Measurements from ENCODE around the gene TYW1B.
A peak's percentile ranks its signal among the peaks of the same experiment; 100 is the strongest.
"Not testable (repeated sequence)": the region's sequence is repeated elsewhere in the genome, so short reads cannot be mapped to it uniquely, and the experiment has no call there.

The TYW1B gene

DNA sequence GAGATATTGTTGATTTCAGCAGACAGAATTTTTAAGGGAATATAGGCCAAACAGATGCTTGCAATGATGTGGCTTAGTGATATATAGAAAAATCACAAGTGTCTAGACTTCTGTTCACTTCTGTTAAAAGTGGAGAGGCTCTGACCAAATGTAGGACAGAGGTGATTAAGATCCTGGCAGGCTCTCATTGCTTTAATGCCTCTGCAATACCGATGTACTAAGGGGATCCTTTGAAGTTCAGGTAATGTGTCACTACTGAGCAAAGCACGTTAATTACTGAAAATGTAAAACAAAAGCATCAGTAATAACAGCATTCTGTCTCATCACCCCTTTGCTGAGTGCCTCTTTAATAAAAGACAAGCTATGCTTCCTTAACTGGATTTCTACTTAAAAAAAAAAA lies 131.4 kb downstream of the TYW1B start:
- DNase-seq = not testable (repeated sequence)

DNA sequence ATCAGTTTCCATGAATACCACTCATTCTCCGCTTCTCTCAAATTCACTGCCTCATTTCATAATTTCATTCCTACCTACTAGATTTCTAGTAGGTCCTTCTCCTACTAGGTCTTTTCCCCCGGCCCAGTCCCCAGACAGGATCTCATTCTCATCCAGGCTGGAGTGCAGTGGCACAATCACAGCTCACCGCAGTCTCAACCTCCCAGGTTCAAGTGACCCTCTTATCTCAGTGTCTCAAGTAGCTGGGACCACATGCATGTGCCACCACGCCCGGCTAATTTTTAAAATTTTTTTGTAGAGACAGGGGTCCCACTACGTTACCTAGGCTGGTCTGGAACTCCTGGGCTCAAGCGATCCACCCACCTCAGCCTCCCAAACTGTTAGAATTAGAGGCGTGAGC lies 132.5 kb downstream of the TYW1B start:
- DNase-seq = not testable (repeated sequence)

DNA sequence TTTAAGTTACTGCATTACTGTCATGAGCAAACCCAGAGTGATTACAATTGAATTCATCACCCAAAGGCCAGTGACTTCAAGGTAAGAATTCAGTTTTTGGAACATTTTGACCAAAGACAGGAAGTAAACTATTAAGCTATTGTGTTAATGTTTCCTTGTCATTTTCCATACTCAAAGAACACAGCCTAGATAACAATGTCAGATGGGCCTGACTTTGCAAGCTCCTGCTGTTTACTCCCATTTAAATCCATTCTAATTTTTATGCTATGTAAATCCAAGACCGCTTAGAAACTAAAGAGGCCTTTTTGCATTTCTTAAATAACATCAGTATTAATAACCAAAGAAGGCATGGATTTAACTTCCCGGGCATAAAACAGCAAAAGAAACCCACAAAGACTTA lies 136.6 kb downstream of the TYW1B start:
- not testable (repeated sequence) for DNase-seq

DNA sequence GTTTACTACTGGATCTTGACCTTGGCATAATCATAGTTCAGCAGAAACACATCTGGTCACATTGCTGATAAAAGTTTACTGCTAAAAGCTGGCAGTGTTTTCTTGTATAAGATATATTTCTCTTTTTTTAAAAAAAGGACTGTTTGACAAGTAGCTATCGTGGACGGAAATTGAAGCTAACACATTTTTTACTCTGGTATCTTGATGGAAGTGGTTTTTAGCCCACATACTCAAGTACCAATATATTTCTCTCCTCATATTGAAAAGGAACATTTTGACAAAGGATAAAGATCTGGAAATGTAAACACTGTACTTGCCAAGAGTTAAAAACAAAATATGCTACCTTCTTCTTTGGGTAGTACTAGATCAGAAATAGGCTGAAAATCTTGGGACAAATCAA lies 137.8 kb downstream of the TYW1B start:
- DNase-seq = not testable (repeated sequence)

DNA sequence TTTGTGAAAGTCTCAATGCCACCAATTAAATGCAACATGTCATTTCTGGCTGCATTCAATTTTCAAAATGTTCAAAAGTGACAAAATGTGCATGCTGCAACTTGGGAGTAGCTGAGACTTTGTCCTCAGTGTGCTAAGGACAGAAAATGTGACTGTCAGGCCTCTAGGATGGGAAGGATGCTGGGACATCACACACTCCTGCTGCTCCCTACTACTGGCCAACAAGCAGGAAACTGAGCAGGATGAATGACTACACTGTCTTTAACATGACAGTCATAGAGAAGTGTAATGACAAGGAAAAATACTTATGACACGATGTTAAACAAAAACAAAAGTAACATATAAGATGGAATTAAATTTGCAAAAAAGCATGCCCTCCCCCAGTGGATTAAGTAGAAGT lies 138.7 kb downstream of the TYW1B start:
- not testable (repeated sequence) for DNase-seq

DNA sequence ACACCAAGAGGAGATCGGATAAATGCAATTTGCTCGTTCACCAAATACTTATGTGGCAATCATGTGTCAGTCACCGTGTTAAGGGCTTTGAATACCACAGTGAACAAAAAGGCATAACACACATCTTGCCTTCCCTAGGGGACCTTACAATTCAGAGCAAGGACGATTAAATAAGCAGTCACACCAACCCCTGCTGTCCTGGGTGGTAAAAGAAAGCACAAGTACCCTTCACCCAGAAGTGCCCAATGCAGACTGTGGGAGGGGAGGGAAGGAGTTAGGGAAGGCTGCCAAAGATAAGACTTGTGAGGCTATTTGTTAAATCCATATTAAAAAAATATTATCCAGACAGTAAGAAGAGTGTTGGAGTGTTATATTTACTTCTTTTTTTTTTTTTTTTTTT lies 146.8 kb downstream of the TYW1B start:
- DNase-seq = not testable (repeated sequence)

DNA sequence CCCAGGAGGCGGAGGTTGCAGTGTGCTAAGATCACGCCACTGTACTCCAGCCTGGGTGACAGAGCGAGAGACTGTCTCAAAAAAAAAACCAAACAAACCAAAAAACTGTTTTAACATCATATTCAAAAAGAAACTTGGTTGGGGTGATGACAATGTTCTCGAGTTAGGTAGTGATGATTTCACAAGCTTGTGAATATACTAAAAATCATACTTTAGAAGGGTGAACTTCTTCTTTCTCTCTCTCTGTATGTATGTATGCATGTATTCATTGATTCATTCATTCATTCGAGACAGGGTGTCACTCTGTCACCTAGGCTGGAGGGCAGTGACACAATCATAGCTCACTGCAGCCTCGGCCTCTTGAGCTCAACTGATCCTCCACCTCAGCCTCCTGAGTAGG lies 151.1 kb downstream of the TYW1B start:
- not testable (repeated sequence) for DNase-seq

DNA sequence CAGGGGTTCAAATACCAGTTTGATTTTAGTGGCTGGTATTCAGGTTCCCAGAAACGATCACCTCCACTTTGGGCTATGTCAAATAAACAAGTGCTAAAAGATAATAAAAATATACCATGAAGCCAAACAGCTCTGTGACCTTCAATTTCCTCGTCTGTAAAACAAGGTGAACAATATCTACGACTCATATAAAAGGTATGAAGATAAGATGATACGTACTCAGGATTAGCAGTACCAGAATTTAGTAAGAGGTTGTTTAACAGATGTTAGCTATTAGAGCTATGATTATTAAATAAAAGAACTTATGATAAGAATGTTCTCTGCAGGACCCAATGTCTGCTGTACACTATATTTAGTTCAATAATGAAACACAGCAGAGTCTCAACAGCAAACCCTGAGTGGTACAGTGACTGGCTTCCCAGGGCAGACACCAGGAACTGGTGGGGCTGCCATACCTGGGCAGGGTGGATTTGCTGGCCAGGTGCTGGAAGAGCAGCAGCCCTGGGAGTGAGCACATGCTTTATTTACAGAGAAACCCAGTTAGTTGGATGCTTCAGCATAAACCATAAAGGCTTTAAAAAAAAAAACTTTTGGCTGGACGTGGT lies 151.8 kb downstream of the TYW1B start:
- not testable (repeated sequence) for DNase-seq

DNA sequence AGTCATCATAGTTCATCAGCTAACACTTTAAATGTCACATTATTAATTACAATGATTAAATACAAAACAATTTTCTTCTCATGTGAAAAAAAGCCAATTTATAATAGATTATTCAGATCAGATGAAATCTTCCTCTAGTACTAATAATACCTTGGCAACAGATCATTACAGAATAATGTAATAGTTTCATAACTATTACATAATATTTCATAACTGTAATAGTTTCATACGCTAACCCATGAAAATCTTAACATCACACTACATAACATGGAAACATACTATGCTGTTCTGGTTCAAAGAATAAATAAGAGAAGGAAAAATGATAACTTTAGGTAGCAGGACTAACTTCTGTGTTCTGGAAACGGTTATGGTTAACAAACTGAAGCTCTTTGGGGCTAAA lies 152.3 kb downstream of the TYW1B start:
- peak in 1 of 2 donors; percentile 8 for DNase-seq

DNA sequence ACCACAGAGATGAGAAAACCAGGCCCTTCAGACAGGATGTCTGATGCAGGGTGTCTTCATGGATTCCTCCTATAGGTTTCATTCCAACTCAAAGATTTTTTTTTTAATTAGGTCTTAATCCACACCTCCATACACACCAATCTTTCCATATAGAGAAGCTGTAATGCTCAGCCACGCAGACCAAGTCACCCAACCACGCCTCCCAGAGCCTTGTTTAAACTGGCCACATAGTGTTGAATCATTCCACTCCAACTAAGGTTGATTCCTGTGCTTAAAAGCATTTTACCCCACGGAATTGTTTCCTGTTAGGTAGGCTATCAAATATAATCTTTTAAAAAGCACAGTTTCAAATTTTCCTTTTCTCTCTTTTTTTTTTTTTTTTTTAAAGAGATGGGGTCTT lies 153.6 kb downstream of the TYW1B start:
- DNase-seq = no peak

DNA sequence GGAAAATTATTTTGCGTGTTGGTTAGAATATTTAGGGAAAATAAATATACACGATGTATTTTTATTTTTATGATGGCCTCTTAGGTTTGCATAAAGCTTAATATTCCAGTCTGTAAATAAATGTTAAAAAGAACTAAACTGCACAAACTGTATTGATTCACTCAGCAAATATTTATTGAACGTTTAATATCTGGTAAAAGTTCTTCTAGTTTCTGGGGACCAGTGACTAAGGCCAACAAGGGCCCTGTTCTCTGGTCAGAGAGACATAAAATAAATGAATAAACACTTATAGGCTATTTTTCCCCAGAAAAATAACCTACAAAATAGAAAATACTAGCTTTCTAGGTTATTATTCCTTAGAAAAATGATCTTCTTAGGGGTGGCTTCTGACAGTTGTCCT lies 157.2 kb downstream of the TYW1B start:
- DNase-seq = not testable (repeated sequence)

DNA sequence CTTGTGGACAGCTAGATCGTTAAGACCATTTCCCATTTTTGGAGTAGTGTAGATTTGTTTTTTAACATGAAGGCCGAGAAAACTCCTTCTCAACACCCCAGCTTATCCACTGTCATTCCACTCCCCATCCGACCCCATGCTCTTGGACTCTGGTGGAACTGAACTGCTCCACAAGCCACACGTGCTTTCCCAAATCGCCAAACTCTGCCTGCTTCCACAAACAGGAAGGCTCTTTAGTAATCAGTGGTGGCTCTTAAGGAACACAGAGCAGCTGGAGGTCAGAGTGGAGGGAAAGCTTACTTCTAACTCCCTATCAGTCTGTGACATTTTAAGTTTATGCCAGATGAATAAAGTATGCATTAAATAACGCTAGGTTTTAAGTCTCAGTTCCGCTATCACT lies 159.6 kb downstream of the TYW1B start:
- not testable (repeated sequence) for DNase-seq

DNA sequence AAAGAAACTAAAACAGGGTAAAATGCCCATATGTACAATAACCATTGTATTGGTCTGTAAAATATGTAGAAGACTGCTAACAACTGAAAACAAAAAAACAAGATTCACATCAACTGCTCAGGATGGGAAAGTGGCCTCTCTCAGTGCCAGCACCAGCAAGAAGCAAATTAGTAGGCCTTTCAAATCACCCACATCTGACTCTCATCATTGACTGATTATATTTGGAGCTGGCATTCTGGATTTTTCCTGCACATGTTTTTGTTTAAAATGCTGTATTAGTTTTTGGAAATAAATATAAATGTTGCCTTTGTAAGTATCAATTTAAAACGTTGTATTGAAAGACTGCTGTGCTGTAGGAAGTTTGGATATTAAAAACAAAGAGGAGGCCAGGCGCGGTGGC lies 161.0 kb downstream of the TYW1B start:
- not testable (repeated sequence) for DNase-seq

DNA sequence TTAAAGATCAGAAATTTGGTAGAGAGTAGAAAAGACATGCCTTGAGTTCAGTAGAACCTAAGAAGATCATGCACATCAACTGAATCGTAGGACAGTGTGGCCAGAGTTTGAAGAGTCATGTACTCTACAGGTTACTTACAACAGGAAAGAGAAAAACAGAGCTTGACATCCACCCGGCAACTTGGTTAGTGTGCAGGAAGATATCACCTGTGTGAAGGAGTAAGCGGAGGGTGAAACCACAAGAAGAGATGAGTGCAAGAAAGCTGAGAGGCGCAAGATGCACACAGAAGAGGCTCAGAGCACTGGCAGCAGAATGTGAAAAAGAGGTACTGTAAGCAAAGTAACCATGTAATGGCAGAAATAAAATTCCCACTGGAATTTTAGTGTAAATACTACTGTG lies 179.4 kb downstream of the TYW1B start:
- DNase-seq = not testable (repeated sequence)

DNA sequence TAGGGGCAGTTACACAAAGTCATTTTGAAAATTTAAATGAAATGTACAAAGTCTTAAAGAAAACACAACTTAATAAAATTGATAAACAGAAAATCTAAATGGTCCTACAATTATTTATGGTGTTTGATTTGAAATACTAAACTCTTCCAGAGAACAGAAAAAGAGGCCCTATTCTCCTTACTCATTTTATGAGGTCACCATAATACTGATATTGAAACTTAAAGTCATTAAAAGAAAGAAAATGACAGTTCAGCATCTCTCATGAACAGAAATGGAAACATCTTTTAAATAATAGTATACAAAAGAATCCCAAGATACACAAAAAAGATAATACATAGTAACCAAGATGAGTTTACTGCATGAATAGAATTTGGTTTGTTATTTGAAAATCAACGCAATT lies 184.3 kb downstream of the TYW1B start:
- DNase-seq = not testable (repeated sequence)

DNA sequence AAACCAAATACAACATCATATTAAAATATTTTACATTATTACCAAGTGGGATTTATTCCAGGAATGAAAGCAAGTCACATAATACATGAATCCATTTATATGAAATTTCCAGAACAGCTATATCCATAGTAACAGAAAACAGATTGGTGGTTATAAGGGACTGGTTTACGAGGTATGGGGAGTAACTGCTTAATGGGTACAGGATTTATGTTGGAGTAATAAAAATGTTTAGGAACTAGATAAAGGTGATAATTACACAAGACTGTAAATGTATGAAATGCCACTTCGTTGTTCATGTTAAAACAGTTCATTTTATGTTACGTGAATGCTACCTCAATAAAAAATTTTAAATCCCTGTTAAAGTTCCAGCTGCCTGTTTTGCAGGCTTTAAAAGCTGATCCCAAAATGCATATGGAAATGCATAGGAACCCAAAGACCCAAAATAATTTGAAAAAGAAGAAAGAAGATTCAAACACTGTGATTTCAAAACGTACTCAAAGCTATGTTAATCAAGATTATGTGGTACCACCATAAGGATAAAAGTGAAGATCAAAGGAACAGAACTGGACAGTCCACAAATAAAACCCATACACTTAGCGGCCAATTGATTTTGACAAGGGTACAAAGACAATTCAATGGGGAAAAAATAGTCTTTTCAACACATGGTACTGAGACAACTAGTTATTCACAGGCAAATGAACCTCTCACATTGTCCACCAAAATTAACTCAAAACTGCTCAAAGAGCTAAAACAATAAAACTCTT lies 186.3 kb downstream of the TYW1B start:
- DNase-seq = not testable (repeated sequence)

DNA sequence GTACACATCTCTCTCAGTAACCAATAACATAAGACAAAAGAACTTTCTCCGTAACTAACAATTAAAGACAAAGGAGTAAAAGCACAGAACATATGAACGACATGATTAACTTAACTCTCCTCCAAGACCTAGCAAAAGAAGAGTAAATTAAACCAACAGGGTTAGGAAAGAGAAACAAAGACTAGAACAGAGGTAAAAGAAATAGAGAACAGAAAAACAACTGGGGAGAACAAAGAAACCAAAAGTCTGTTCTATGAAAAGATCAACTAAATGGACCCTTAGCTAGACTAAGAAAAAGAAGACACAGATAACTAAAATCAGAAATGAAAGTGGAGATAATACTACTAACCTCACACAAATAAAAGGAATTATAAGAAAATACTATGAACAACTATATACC lies 187.3 kb downstream of the TYW1B start:
- DNase-seq = not testable (repeated sequence)

DNA sequence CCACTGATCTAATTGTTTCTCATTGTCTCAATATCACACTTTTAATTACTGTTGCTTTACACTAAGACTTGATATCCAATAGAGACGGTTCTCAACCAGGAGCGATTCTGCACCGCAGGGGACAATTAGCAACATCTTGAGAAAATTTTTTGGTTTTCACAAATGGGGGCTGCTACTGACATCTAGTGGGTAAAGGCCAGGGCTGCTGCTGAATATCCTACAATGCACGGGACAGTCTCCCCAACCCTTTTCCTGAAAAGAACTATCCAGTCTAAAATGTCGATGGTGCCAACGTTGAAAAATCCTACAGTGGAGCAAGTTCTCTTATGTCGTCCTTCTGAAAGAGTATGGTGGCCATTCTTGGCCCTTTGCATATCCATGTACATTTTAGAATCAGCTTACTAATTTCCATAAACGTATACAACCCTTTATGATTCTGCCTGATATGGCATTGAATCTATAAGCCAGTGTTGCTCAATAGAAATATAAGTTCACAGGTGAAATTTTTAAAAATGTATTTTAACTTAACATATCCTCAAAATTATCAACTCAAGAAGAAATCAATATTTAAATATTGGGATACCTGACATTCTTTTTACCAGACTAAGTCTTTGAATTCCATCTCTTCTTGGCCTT lies 192.6 kb downstream of the TYW1B start:
- not testable (repeated sequence) for DNase-seq

DNA sequence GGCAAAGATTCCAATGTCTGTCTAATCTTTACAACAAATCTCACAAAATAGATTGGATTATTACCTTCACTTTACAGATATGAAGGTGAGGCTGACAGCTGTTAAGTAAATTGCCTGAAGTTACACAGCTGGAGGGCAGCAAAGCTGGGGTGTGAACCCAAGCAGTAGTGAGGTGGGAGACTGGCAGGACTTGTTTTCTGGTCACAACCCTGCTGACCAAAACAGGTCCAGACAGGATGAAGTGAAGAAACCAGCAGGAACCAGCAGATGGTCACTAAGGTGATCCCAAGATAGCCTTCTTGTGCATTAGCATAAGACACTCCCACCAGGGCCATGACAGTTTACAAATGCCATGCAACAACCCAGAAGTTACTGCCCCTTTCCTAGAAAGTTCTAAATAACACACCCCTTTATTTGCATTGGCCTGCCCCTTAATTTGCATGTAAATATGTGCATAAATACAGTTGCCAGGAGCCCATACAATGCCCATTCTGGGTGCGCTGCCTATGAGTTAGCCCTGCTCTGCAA lies 195.2 kb downstream of the TYW1B start:
- not testable (repeated sequence) for DNase-seq

DNA sequence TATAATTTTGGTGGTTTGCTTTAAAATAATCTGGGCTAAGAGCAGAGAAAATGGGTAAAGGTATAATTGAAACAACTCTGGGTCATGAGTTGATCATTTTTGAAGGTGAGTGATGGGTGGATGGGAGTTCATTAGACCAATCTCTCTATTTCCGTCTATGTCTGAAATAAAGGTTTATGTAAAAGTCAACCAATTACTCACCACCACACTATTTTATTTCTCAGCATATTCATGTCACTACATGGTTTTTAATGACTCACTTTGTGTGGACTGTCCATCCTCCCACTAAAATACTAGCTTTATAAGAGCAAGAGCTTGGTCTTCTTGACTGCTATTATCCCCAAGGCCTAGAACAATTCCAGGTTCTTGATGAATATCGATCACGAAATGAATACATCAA lies 199.6 kb downstream of the TYW1B start:
- DNase-seq = not testable (repeated sequence)

DNA sequence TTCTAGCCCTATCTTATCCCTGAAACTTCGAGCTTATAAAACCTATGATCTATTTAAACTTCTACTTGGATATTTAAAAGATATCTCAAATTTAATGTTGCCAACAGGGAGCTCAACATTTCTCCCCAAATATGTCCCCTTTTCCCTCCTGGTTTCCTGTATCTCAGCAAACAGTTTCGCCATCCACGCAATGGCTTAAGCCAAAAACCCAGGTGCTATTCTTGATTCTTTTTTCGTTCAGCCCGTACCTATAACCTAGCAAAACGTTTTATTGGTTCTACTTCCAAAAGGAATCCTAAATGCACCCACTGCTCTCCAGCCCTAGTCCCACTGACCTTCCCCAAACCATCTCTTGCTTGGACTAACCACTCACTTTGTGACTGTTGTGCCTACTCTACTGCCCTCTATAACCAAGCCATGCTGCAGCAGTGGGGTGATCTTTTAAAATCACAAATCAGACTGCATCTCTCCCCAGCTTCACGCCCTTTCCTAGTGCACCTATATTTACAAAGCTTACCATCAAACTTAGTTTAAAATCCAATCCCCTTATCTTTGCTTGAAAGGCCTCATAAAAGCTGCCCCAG lies 201.5 kb downstream of the TYW1B start:
- not testable (repeated sequence) for DNase-seq

DNA sequence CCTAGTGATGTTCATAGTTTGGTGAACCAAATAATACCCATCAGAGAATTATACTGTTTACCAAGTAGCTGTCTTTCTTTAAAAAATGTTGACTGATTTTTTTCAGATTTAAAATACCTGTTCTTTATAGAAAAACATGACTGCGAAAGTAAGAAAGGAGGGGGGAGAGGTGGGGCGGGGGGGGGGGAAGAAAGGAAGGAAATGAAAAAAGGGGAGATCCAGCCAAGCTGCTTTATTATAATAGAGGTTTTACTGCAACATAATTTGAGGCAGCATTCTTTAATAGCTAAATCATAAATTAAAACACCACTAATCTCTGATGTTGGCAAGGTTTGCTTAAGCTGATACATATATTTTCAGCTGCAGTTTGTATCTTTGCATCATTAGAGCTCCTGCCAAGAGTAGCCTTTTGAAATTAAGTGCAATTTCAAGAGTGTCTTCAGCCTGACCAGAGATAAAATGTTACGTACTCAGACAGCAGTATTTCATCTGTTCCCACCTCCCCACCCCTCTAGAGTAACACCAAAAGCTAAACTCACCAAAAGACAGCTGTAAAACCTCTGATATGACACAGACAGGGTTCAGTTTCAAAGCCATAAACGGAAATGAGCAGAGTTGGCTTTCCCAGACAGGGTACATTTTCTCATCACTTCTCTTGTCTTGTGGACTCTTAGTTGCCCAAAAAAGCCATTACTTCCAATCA lies 202.1 kb downstream of the TYW1B start:
- not testable (repeated sequence) for DNase-seq
